Liver (tissue), 9 donors: ENCODE data around the gene OR2H1. TPM values are rescaled to one million over a fixed set of nuclear protein-coding genes. Genes with fewer than 3 reads are reported as not detected.

ENCODE experiments used
- DNase-seq: peaks from one replicate; pipeline ENCODE4 v3.0.0-alpha.2; 2017; ENCODE audit warnings: low spot score
- H3K27ac ChIP-seq, 2 donors: one replicate each; pipeline ENCODE4 v1.7.0; 2013; ENCODE audit warnings: inconsistent platforms in 2 of 2, low read length in 2 of 2, control low read depth in 1 of 2, low read depth in 1 of 2, mild to moderate bottlenecking in 1 of 2
- H3K27me3 ChIP-seq, 4 donors: one replicate each; pipeline versions ENCODE4 v1.6.1 to v1.7.0; 2013; ENCODE audit warnings: low read length in 3 of 4, inconsistent platforms in 1 of 4, mild to moderate bottlenecking in 1 of 4, moderate library complexity in 1 of 4; ENCODE audit not compliant: control insufficient read depth in 4 of 4, insufficient read depth in 4 of 4
- H3K36me3 ChIP-seq, 4 donors: one replicate each; pipeline versions ENCODE4 v1.6.1 to v1.7.0; 2013; ENCODE audit warnings: low read length in 3 of 4, mild to moderate bottlenecking in 3 of 4, low read depth in 1 of 4, moderate library complexity in 1 of 4; ENCODE audit not compliant: control insufficient read depth in 4 of 4, insufficient read depth in 3 of 4
- H3K4me1 ChIP-seq, 4 donors: one replicate each; pipeline versions ENCODE4 v1.6.1 to v1.7.0; 2013; ENCODE audit warnings: low read length in 3 of 4, mild to moderate bottlenecking in 3 of 4, moderate library complexity in 1 of 4; ENCODE audit not compliant: control insufficient read depth in 4 of 4, insufficient read depth in 4 of 4
- H3K4me3 ChIP-seq, 3 donors: one replicate each; pipeline versions ENCODE4 v1.6.1 to v1.7.0; 2013; ENCODE audit warnings: low read length in 3 of 3, control low read depth in 1 of 3, low read depth in 1 of 3, mild to moderate bottlenecking in 1 of 3
- H3K9ac ChIP-seq, 2 donors: one replicate each; pipeline ENCODE4 v1.7.0; 2013; ENCODE audit warnings: low read length in 2 of 2, mild to moderate bottlenecking in 2 of 2, moderate library complexity in 2 of 2, control low read depth in 1 of 2, low read depth in 1 of 2
- H3K9me3 ChIP-seq, 4 donors: one replicate each; pipeline versions ENCODE4 v1.6.1 to v1.7.0; 2013; ENCODE audit warnings: low read length in 3 of 4; ENCODE audit not compliant: control insufficient read depth in 4 of 4
- ATF3 ChIP-seq: IDR thresholded peaks from 2 replicates; pipeline ENCODE4 v1.6.1; 2016; ENCODE audit warnings: antibody characterized with exemption
- EGR1 ChIP-seq, 2 donors: IDR thresholded peaks; 2 replicates each; pipeline ENCODE4 v1.6.1; 2016 to 2018; ENCODE audit warnings: antibody characterized with exemption in 2 of 2, low read depth in 2 of 2
- FOXA1 ChIP-seq: IDR thresholded peaks from 2 replicates; pipeline ENCODE4 v1.6.1; 2016; ENCODE audit warnings: antibody characterized with exemption
- FOXA2 ChIP-seq: IDR thresholded peaks from 2 replicates; pipeline ENCODE4 v1.6.1; 2016; ENCODE audit warnings: antibody characterized with exemption
- GABPA ChIP-seq, 2 donors: IDR thresholded peaks in 1 of 2; conservative IDR thresholded peaks in 1 of 2; 2 replicates each; pipeline ENCODE4 v1.6.1; 2016; ENCODE audit warnings: antibody characterized with exemption in 2 of 2, mild to moderate bottlenecking in 1 of 2, moderate library complexity in 1 of 2
- HNF4A ChIP-seq, 2 donors: conservative IDR thresholded peaks; 2 replicates each; pipeline ENCODE4 v1.6.1; 2016; ENCODE audit warnings: antibody characterized with exemption in 2 of 2, mild to moderate bottlenecking in 2 of 2
- HNF4G ChIP-seq: IDR thresholded peaks from 2 replicates; pipeline ENCODE4 v1.6.1; 2016; ENCODE audit warnings: antibody characterized with exemption
- JUND ChIP-seq, 2 donors: IDR thresholded peaks; 2 replicates each; pipeline ENCODE4 v1.6.1; 2016; ENCODE audit warnings: antibody characterized with exemption in 2 of 2
- NR2F2 ChIP-seq: IDR thresholded peaks from 2 replicates; pipeline ENCODE4 v1.6.1; 2016; ENCODE audit warnings: antibody characterized with exemption
- RAD21 ChIP-seq, 2 donors: IDR thresholded peaks; 2 replicates each; pipeline ENCODE4 v1.6.1; 2016; ENCODE audit warnings: antibody characterized with exemption in 2 of 2, mild to moderate bottlenecking in 2 of 2
- RXRA ChIP-seq, 2 donors: IDR thresholded peaks; 2 replicates each; pipeline ENCODE4 v1.6.1; 2017 to 2018; ENCODE audit warnings: antibody characterized with exemption in 2 of 2, mild to moderate bottlenecking in 1 of 2
- SP1 ChIP-seq: IDR thresholded peaks from 2 replicates; pipeline ENCODE4 v1.6.1; 2018; ENCODE audit warnings: antibody characterized with exemption, mild to moderate bottlenecking
- TAF1 ChIP-seq: conservative IDR thresholded peaks from 2 replicates; pipeline ENCODE4 v1.6.1; 2016; ENCODE audit warnings: antibody characterized with exemption, mild to moderate bottlenecking
- YY1 ChIP-seq: IDR thresholded peaks from 2 replicates; pipeline ENCODE4 v1.6.1; 2016; ENCODE audit warnings: antibody characterized with exemption, mild to moderate bottlenecking
- ZBTB33 ChIP-seq: IDR thresholded peaks from 2 replicates; pipeline ENCODE4 v1.6.1; 2016; ENCODE audit warnings: antibody characterized with exemption
- WGBS: extraction: QIAGEN DNeasy Blood & Tissue Kit; methylation state at CpG from one replicate; pipeline ENCODE4 v1.1.7; 2013; 5-methylcytosine and 5-hydroxymethylcytosine counted together
- polyA plus RNA-seq, 2 donors: library from polyadenylated mRNA; stranded (reverse) in 1 of 2; unstranded in 1 of 2; fragments of 200-250 nt in 1 of 2; fragments of >200 nt in 1 of 2; fragmentation: Nextera tagmentation in 1 of 2; extraction: Ambion mirVana in 1 of 2; gene quantifications; one replicate each; pipeline versions ENCODE4 v1.2.1 to v1.2.3, GENCODE V29; 2013 to 2015
- total RNA-seq, 2 donors: library from RNA; depleted of rRNA; stranded (reverse); fragments of >200 nt; gene quantifications; one replicate each; pipeline ENCODE4 v1.2.3, GENCODE V29; 2014
- TF ChIP-seq, protein P1 (sequence below): IDR thresholded peaks from 2 replicates; pipeline ENCODE4 v1.6.1; 2016; ENCODE audit warnings: antibody characterized with exemption, mild to moderate bottlenecking
- donor health status: healthy.
- donor health status: healthy.
- donor health status: healthy.
- donor health status: healthy.
- donor health status: healthy.

Gene OR2H1
- total and polyA plus RNA-seq, 4 donors = not detected

DNA sequence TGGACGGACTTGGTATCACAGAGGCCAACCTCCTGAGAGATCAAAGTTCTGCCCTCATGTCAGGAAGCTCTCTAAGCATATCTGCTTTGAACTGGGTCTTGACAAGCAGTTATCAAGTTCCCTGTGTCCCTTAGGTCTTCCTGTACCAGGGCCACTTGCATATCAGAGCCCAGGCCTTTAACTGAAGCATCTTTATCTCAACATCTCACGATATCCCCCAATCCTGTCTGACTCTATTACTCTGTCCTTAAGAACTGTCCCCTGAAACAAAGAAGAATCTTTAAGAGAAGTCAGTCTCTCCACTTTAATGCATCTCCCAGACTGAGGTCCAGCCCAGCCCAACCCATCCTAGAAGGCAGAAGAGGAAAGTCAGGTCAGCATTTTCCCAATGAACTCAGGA lies 22.6 kb downstream of the OR2H1 start:
- Histone ChIP-seq H3K36me3 (no peaks in the 10 kb centered on the region), H3K9ac (no peak overlapping the region), H3K27ac (no peak overlapping the region), H3K27me3 (no peaks in the 10 kb centered on the region), H3K4me3 (no peak overlapping the region), H3K4me1 (peaks cover 0 to 9% (median 2%) of the 10 kb centered on the region in 4 donors), H3K9me3 (no peaks in the 10 kb centered on the region)
- no peak for DNase-seq
- 66% methylated on average over 2 of the region's 2 CpGs for WGBS
- TF ChIP-seq GABPA (IDR thresholded peaks at IDR 0.05 in 1 of 2, conservative IDR thresholded peaks at IDR 0.05 in 1 of 2) (no peak), FOXA2 (no peak), ZBTB33 (no peak), HNF4A (conservative IDR thresholded peaks at IDR 0.05) (no peak)
- TF ChIP-seq, protein P1, sequence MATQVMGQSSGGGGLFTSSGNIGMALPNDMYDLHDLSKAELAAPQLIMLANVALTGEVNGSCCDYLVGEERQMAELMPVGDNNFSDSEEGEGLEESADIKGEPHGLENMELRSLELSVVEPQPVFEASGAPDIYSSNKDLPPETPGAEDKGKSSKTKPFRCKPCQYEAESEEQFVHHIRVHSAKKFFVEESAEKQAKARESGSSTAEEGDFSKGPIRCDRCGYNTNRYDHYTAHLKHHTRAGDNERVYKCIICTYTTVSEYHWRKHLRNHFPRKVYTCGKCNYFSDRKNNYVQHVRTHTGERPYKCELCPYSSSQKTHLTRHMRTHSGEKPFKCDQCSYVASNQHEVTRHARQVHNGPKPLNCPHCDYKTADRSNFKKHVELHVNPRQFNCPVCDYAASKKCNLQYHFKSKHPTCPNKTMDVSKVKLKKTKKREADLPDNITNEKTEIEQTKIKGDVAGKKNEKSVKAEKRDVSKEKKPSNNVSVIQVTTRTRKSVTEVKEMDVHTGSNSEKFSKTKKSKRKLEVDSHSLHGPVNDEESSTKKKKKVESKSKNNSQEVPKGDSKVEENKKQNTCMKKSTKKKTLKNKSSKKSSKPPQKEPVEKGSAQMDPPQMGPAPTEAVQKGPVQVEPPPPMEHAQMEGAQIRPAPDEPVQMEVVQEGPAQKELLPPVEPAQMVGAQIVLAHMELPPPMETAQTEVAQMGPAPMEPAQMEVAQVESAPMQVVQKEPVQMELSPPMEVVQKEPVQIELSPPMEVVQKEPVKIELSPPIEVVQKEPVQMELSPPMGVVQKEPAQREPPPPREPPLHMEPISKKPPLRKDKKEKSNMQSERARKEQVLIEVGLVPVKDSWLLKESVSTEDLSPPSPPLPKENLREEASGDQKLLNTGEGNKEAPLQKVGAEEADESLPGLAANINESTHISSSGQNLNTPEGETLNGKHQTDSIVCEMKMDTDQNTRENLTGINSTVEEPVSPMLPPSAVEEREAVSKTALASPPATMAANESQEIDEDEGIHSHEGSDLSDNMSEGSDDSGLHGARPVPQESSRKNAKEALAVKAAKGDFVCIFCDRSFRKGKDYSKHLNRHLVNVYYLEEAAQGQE = no peak

DNA sequence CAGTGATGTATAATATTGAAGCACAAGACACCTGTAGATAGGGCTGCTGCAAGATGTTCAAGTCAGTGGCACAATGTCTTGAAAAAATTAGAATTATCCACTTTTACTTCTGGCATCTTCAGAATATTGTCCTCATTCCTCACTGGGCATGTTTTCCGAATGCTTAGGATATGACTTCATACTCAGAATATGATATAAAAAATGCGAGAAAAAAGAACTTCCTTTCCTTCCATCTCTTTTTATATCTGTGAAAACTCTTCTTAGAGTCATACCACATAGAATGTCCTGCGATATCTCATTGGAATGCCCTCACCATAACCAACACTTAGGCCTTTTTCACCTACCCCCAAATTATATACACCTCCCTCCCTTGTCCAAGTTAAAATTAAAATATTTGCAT lies 26.2 kb downstream of the OR2H1 start:
- H3K36me3 ChIP-seq = no peaks in the 10 kb centered on the region
- DNase-seq = no peak
- no peaks in the 10 kb centered on the region for H3K9me3 ChIP-seq
- H3K27ac ChIP-seq = no peak overlapping the region
- H3K27me3 ChIP-seq = no peaks in the 10 kb centered on the region
- no peak overlapping the region for H3K9ac ChIP-seq
- no peak overlapping the region for H3K4me3 ChIP-seq
- 85% methylated on average over 3 of the region's 3 CpGs for WGBS
- no peak for TF ChIP-seq ATF3
- no peak for TF ChIP-seq YY1
- TF ChIP-seq FOXA1 = no peak
- no peak for TF ChIP-seq RAD21 (IDR thresholded peaks at IDR 0.05)
- TF ChIP-seq SP1 = no peak
- TF ChIP-seq GABPA (IDR thresholded peaks at IDR 0.05 in 1 of 2, conservative IDR thresholded peaks at IDR 0.05 in 1 of 2) = no peak
- TF ChIP-seq NR2F2 = no peak
- TF ChIP-seq HNF4G = no peak
- TF ChIP-seq RXRA (IDR thresholded peaks at IDR 0.05) = no peak
- no peak for TF ChIP-seq EGR1 (IDR thresholded peaks at IDR 0.05; ENCODE audit: low read depth in 2 of 2)
- TF ChIP-seq ZBTB33 = no peak
- no peak for TF ChIP-seq HNF4A (conservative IDR thresholded peaks at IDR 0.05)
- TF ChIP-seq FOXA2 = no peak
- no peak for TF ChIP-seq JUND (IDR thresholded peaks at IDR 0.05)
- no peak for TF ChIP-seq TAF1
- H3K4me1 ChIP-seq = peaks cover 0 to 9% (median 2%) of the 10 kb centered on the region in 4 donors
